HepG2 (cell line): Measurements from ENCODE around the gene ADAMTS15. TPM values are rescaled to one million over a fixed set of nuclear protein-coding genes. Genes with fewer than 3 reads are reported as not detected.

ENCODE experiments used
- ATAC-seq: fragments of 200-7000 bp; cut with Tn5 transposase; 3 replicates; pipeline ENCODE4 v1.9.1; 2020; ENCODE audit warnings: mild to moderate bottlenecking, moderate library complexity
- BruUV-seq: library from RNA; stranded (reverse); fragments of 400-500 nt; replicated peaks from 2 replicates; lab custom pipeline; 2021; lab: Mats Ljungman, UMichigan
- CTCF ChIA-PET: fragments of 300-600 bp; formaldehyde crosslinking; extraction: SDS; loops from one replicate; lab custom pipeline; 2021; ENCODE audit warnings: low total read pairs, inconsistent platforms, low intra/inter-chr PET ratio; lab: Yijun Ruan, JAX
- POLR2A ChIA-PET: fragments of 350-600 bp; sonication (Branson Sonifier 250); formaldehyde crosslinking; loops from one replicate; lab custom pipeline; 2020; ENCODE audit warnings: antibody characterized with exemption, inconsistent platforms; lab: Yijun Ruan, JAX
- DNase-seq: peaks from one replicate; pipeline ENCODE4 v3.0.0-alpha.2; 2015; ENCODE audit warnings: low spot score
- FAIRE-seq: peaks from 3 replicates; lab custom pipeline; 2011; peaks lifted over from hg19 to GRCh38; lab: Jason Lieb, UNC
- H2AFZ ChIP-seq: one replicate; pipeline ENCODE4 v1.6.1; 2011; ENCODE audit warnings: low read length, inconsistent platforms
- H3K27ac ChIP-seq: fragments of 300-600 bp; 3 replicates; pipeline ENCODE4 v1.8.0; 2011; ENCODE audit warnings: mixed run types, mild to moderate bottlenecking, mixed read lengths, low read length, inconsistent platforms; ENCODE audit not compliant: insufficient read depth; ENCODE audit errors: extremely low read length
- H3K27me3 ChIP-seq, 2 experiments: fragments of 200-600 bp in 1 of 2; 2 replicates in 1 of 2; 3 replicates in 1 of 2; pipeline versions ENCODE4 v1.6.0 to v1.8.0; 2011; ENCODE audit warnings: low read length in 2 of 2, mild to moderate bottlenecking in 2 of 2, moderate library complexity in 2 of 2, inconsistent platforms in 1 of 2; ENCODE audit not compliant: insufficient read depth in 2 of 2, control insufficient read depth in 1 of 2
- H3K36me3 ChIP-seq, 2 experiments: fragments of 200-600 bp in 1 of 2; replicated peaks in 1 of 2; 2 replicates in 1 of 2; 3 replicates in 1 of 2; pipeline versions ENCODE4 v1.5.1 to v1.8.0; 2011; ENCODE audit warnings: low read length in 2 of 2, inconsistent platforms in 1 of 2; ENCODE audit not compliant: insufficient read depth in 2 of 2, control insufficient read depth in 1 of 2
- H3K4me1 ChIP-seq: 2 replicates; pipeline ENCODE4 v1.5.1; 2012; ENCODE audit warnings: low read length, inconsistent platforms; ENCODE audit not compliant: insufficient read depth
- H3K4me2 ChIP-seq: 2 replicates; pipeline ENCODE4 v1.6.0; 2011; ENCODE audit warnings: low read depth, low read length, inconsistent platforms
- H3K4me3 ChIP-seq, 3 experiments: fragments of 200-600 bp in 1 of 3; sonication (generic), shearing (Covaris generic) in 1 of 3; replicated peaks in 1 of 3; 2 replicates each; pipeline ENCODE4 v1.5.1; 2011 to 2016; ENCODE audit warnings: low read length in 3 of 3, inconsistent platforms in 2 of 3, low read depth in 2 of 3, mild to moderate bottlenecking in 2 of 3, control low read depth in 1 of 3, mixed read lengths in 1 of 3; ENCODE audit not compliant: insufficient read depth in 1 of 3
- H3K79me2 ChIP-seq: one replicate; pipeline ENCODE4 v1.6.1; 2011; ENCODE audit warnings: low read length, inconsistent platforms; ENCODE audit not compliant: insufficient read depth
- H3K9ac ChIP-seq: 2 replicates; pipeline ENCODE4 v1.6.0; 2011; ENCODE audit warnings: mild to moderate bottlenecking, low read depth, low read length, inconsistent platforms; ENCODE audit not compliant: insufficient read depth
- H3K9me3 ChIP-seq: 2 replicates; pipeline ENCODE4 v1.5.1; 2012; ENCODE audit warnings: mild to moderate bottlenecking, low read length
- H4K20me1 ChIP-seq: 2 replicates; pipeline ENCODE4 v1.6.0; 2011; ENCODE audit warnings: inconsistent platforms, mild to moderate bottlenecking, low read length, moderate library complexity; ENCODE audit not compliant: insufficient read depth
- GTF2F1 ChIP-seq: fragments of 150-350 bp; IDR thresholded peaks from 2 replicates; pipeline ENCODE4 v1.6.1; 2014; ENCODE audit warnings: low read length
- HNRNPLL ChIP-seq: fragments of 200-400 bp; formaldehyde crosslinking; IDR thresholded peaks from 2 replicates; pipeline ENCODE4 v1.6.1; 2017; ENCODE audit warnings: mild to moderate bottlenecking, low read depth, low read length; ENCODE audit not compliant: poor library complexity, severe bottlenecking
- KDM5B ChIP-seq: sonication (generic); formaldehyde crosslinking; IDR thresholded peaks from 2 replicates; pipeline ENCODE4 v1.4.0; 2020; ENCODE audit warnings: missing genetic modification reagents, mild to moderate bottlenecking, borderline replicate concordance
- MXD1 ChIP-seq: sonication (generic); formaldehyde crosslinking; IDR thresholded peaks from 2 replicates; pipeline ENCODE4 v1.4.0; 2020; ENCODE audit warnings: mild to moderate bottlenecking, missing genetic modification reagents
- PCBP1 ChIP-seq: fragments of 200-400 bp; formaldehyde crosslinking; IDR thresholded peaks from 2 replicates; pipeline ENCODE4 v1.6.1; 2017; ENCODE audit warnings: mild to moderate bottlenecking, low read depth, low read length, borderline replicate concordance
- XBP1 ChIP-seq: sonication (generic); formaldehyde crosslinking; IDR thresholded peaks from 2 replicates; pipeline ENCODE4 v1.5.0; 2020; ENCODE audit warnings: missing genetic modification reagents
- ZNF562 ChIP-seq: sonication (generic); formaldehyde crosslinking; IDR thresholded peaks from 2 replicates; pipeline ENCODE4 v1.8.0; 2022; ENCODE audit warnings: missing genetic modification reagents, borderline replicate concordance
- ZNF768 ChIP-seq: sonication (generic); formaldehyde crosslinking; IDR thresholded peaks from 2 replicates; pipeline ENCODE4 v1.4.0; 2020; ENCODE audit warnings: missing genetic modification reagents
- WGBS: methylation state at CpG from one replicate; pipeline ENCODE4 v1.1.6; 2017; ENCODE audit warnings: low lambda C conversion rate; 5-methylcytosine and 5-hydroxymethylcytosine counted together
- in situ Hi-C: cut with HindIII; loops from 2 replicates; pipeline ENCODE4 v1.10.0; 2017; ENCODE audit warnings: low pct_unique_long_range_greater_than_20kb; ENCODE audit not compliant: extremely low pct_ligation_motif_present
- intact Hi-C: fragments of 100-400 bp; cut with micrococcal nuclease; formaldehyde crosslinking; loops from one replicate; pipeline ENCODE4 v1.10.0; 2022; ENCODE audit not compliant: unreplicated experiment
- polyA plus RNA-seq, 8 experiments: library from polyadenylated mRNA; depleted of rRNA in 3 of 8; stranded (reverse) in 7 of 8; unstranded in 1 of 8; fragments of >200 nt; fragmentation: Illumina TruSeq in 4 of 8; extraction: Trizol in 4 of 8; gene quantifications; 2 replicates each; pipeline versions ENCODE4 v1.2.1 to v1.2.3, GENCODE V29; 2011 to 2016; ENCODE audit warnings: low read depth in 4 of 8, missing spikeins in 1 of 8, mixed read lengths in 1 of 8; ENCODE audit not compliant: insufficient read depth in 1 of 8
- total RNA-seq, 5 experiments: library from RNA; depleted of rRNA; stranded (reverse); fragments of >200 nt; fragmentation: Illumina TruSeq; extraction: Trizol; gene quantifications; 2 replicates each; pipeline ENCODE4 v1.2.3, GENCODE V29; 2016; ENCODE audit warnings: low read depth in 1 of 5
- TF ChIP-seq, protein P1 (sequence below), 2 experiments: IDR thresholded peaks; 2 replicates each; pipeline ENCODE4 v1.6.1; 2011 to 2012; ENCODE audit warnings: low read length in 2 of 2, borderline replicate concordance in 1 of 2, low read depth in 1 of 2, mild to moderate bottlenecking in 1 of 2, moderate library complexity in 1 of 2

ADAMTS15 gene
- total and polyA plus RNA-seq, 2 of the 13 experiments (the other 11 are each of a cell fraction or from before 2014, with no cell fraction given) = 0.01 to 0.02 TPM

- TF ChIP-seq HNRNPLL (peak; percentile 64), ZNF768 (0 out of 2 replicates have a peak, but pooled peaks have one; percentile 5), GTF2F1 (no peak), PCBP1 (0 out of 2 replicates have a peak, but pooled peaks have one; percentile 14), KDM5B (0 out of 2 replicates have a peak, but pooled peaks have one; percentile 15), XBP1 (CRISPR knock-in tag) (no peak), MXD1 (CRISPR knock-in tag) (no peak)
Measured at GRCh38 chr11:130448416-130449309, at the start of gene ADAMTS15 (continued).

DNA sequence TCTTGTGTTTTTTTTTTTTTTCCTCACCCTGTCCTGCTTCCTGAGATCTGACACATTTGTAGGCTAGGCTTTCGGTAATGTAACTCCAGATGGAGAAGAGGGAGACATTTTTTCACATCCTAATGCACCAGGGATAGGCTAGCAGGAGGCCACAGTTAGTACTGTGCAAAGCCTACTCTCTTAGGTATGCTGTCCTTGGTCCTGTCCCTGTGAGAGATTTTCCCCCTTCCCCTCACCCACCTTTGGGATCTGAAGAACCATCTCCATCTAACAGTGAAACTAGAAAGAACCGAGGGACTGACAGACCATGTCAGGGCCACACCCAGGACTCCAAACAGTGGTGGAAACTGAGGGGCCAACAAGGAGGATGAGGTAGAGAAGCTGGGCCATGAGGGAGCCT, 49.2 kb upstream of the ADAMTS15 start:
- in situ Hi-C loops = loop anchor here (10.0 kb wide), 1 partner anchor 184 kb away; no protein-coding TSS in a partner anchor
- no peak for ATAC-seq
- TF ChIP-seq, protein P1, sequence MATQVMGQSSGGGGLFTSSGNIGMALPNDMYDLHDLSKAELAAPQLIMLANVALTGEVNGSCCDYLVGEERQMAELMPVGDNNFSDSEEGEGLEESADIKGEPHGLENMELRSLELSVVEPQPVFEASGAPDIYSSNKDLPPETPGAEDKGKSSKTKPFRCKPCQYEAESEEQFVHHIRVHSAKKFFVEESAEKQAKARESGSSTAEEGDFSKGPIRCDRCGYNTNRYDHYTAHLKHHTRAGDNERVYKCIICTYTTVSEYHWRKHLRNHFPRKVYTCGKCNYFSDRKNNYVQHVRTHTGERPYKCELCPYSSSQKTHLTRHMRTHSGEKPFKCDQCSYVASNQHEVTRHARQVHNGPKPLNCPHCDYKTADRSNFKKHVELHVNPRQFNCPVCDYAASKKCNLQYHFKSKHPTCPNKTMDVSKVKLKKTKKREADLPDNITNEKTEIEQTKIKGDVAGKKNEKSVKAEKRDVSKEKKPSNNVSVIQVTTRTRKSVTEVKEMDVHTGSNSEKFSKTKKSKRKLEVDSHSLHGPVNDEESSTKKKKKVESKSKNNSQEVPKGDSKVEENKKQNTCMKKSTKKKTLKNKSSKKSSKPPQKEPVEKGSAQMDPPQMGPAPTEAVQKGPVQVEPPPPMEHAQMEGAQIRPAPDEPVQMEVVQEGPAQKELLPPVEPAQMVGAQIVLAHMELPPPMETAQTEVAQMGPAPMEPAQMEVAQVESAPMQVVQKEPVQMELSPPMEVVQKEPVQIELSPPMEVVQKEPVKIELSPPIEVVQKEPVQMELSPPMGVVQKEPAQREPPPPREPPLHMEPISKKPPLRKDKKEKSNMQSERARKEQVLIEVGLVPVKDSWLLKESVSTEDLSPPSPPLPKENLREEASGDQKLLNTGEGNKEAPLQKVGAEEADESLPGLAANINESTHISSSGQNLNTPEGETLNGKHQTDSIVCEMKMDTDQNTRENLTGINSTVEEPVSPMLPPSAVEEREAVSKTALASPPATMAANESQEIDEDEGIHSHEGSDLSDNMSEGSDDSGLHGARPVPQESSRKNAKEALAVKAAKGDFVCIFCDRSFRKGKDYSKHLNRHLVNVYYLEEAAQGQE (IDR thresholded peaks at IDR 0.05; ENCODE audit: borderline replicate concordance in 1 of 2, low read depth in 1 of 2, low read length in 2 of 2) = peak in 1 of 2 experiments; percentile 56; a peak in 2 of 4 replicates
- no peak for TF ChIP-seq ZNF562 (CRISPR knock-in tag)
- TF ChIP-seq, all 625 proteins: peak for 1
- intact Hi-C loops = no loop called here
- 16% methylated on average over 2 of the region's 2 CpGs for WGBS
- H3K4me3 ChIP-seq = no peak overlapping the region
- no peak overlapping the region for H3K4me2 ChIP-seq
- no peaks in the 10 kb centered on the region for H4K20me1 ChIP-seq
- no peak for DNase-seq
- FAIRE-seq = no peak
- H3K4me1 ChIP-seq = no peaks in the 10 kb centered on the region
- POLR2A ChIA-PET = no interaction called here
- no peaks in the 10 kb centered on the region for H3K79me2 ChIP-seq
- BruUV-seq = no TSS peak
- peaks cover 4 to 41% of the 10 kb centered on the region in 2 experiments; a peak in 4 of 5 replicates for H3K27me3 ChIP-seq
- no peak overlapping the region for H3K27ac ChIP-seq
- no peak overlapping the region for H2AFZ ChIP-seq
- H3K9ac ChIP-seq = no peak overlapping the region
- no peaks in the 10 kb centered on the region for H3K9me3 ChIP-seq
- no peaks in the 10 kb centered on the region for H3K36me3 ChIP-seq
- CTCF ChIA-PET = no interaction called here
